Fibroblast of skin of abdomen (primary cell): Measurements from ENCODE around the gene EIF3B. TPM values are rescaled to one million over a fixed set of nuclear protein-coding genes. Genes with fewer than 3 reads are reported as not detected.
"Not testable (repeated sequence)": the region's sequence is repeated elsewhere in the genome, so short reads cannot be mapped to it uniquely, and the experiment has no call there.

Experiments used
- DNase-seq: peaks from one replicate; pipeline ENCODE4 v3.0.0-alpha.2; 2013
- polyA plus RNA-seq, 2 experiments: library from polyadenylated mRNA; unstranded; fragments of 120-200 nt; gene quantifications; one replicate each; pipeline ENCODE4 v1.2.1, GENCODE V29; 2013; ENCODE audit not compliant: insufficient read length in 2 of 2

EIF3B gene
- 130 TPM for polyA plus RNA-seq (2013, experiment 1 of 2; ENCODE audit: insufficient read length)
- 136 TPM for polyA plus RNA-seq (2013, experiment 2 of 2; ENCODE audit: insufficient read length)

GRCh38 chr7:2354186-2354938, at the start of gene EIF3B:
Gene EIF3B (plus strand): TSS chr7:2354827. CDS start chr7:2354922, 95 bp downstream.
- peak; percentile 94 for DNase-seq

GRCh38 chr7:2305258-2305657, 49.4 kb upstream of the EIF3B start:
- not testable (repeated sequence) for DNase-seq

- DNase-seq = no peak
Observed at GRCh38 chr7:2306688-2307087, 47.9 kb upstream of the EIF3B start.

GRCh38 chr7:2307690-2308107, 46.9 kb upstream of the EIF3B start:
- DNase-seq = no peak

DNA sequence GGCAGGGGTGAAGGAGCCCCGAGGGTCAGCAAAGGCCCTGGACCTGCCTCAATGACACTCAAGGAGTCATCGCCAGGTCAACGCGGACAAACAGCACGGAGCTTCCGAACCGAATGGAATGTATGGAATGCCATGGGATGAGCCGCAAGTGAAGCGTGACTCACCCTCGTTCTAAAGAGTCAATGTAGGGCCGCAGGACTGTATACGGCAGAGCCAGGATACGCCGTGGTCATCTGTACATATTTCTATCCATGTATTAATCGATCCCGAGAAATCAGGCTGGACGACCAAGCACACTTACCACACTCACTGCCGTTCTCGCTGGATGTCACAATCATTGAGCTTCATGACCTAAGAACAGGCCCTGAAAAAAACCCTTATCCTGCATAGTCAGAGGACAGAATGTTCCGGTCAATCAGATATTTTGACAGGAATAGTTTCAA, 44.7 kb upstream of the EIF3B start:
- DNase-seq = peak; percentile 84

GRCh38 chr7:2312267-2312929, 42.2 kb upstream of the EIF3B start:
- DNase-seq = no peak

DNA sequence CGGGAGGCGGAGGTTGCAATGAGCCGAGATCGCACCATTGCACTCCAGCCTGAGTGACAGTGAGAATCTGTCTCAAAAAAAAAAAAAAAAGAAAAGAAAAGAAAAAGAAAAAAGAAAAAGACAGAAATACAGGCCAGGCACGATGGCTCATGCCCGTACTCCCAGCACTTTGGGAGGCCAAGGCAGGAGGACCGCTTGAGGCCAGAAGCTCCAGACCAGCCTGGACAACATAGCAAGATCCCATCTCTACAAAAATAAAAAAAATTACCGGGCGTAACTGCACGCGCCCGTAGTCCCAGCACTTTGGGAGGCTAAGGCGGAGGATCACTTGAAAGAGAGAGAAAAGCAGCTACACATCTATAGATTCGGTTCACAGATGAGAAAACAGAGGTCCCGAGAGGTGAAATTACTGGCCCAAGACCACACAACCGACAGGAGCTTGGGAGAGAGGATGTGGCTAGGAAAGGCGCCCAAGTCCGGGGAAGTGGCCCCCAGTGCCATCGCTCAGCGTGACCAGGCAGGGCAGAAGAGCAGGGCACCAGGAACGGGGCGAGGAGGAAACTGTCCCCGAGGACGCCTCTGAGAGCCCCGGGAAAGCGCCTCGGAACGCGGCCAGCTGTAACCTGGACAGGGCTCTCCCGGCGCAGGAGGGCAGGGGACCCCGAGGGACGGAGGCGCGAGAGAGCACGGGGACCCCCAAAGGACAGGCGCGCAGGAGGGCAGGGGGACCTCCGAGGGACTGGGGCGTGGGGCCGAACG, 41.0 kb upstream of the EIF3B start:
- no peak for DNase-seq

DNA sequence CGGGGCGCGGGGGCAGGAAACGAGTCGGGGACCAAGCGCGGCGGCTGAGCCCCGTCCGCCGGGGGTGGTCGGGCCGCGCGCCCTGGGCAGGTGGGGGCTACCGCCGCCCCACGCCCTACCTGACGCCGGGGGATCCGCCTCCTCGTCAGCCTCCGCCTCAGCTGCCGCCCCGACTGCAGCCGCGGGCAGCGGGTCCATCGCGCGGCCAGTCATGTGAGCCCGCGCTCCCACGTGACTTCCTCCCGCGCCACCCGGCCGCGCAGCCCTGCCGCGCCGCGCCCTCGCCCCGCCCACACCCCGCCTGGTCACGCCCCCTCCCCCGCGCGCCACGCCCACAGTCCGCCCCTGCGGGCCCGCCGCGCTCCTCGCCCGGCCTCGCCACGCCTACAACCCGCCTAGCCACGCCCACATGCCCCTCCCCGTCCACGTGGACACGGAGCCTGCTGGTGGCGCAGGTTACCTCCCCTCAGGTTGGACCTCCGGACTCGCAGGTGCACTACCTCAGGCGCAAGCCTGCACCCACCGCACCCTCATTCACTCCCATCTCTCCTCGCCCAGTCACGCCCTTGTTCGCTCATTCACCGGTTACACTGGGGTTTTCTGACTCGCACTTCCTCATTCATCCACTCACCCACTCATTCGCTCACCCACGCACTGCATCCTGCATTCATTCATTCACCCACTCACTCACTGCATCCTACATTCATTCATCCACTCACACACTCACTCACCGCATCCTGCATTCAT, 40.2 kb upstream of the EIF3B start, which contains the start of gene SNX8:
Gene SNX8 (minus strand): TSS at position 233 of the 747 bp plus-strand sequence. CDS start 20 bp downstream, at position 213.
- peak; percentile 83 for DNase-seq

DNA sequence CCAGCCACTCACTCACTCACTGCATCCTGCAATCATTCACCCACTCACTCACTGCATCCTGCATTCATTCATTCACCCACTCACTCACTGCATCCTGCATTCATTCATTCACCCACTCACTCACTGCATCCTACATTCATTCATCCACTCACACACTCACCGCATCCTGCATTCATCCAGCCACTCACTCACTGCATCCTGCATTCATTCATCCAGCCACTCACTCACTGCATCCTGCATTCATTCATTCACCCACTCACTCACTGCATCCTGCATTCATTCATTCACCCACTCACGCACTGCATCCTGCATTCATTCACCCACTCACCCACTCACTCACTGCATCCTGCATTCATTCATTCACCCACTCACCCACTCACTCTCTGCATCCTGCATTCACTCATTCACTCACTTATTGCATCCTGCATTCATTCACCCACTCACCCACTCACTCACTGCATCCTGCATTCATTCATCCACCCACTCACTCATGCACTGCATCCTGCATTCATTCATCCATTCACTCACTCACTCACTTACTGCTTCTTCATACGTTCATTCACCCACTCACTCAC, 39.6 kb upstream of the EIF3B start:
- DNase-seq = not testable (repeated sequence)

DNA sequence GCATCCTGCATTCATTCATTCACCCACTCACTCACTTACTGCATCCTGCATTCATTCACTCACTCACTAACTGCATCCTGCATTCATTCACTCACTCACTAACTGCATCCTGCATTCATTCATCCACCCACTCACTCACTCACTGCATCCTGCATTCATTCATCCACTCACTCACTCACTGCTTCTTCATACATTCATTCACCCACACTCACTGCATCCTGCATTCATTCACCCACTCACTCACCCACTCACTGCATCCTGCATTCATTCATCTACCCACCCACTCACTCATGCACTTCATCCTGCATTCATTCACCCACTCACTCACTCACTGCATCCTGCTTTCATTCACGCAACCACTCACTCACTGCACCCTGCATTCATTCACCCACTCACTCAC, 38.8 kb upstream of the EIF3B start:
- no peak for DNase-seq

DNA sequence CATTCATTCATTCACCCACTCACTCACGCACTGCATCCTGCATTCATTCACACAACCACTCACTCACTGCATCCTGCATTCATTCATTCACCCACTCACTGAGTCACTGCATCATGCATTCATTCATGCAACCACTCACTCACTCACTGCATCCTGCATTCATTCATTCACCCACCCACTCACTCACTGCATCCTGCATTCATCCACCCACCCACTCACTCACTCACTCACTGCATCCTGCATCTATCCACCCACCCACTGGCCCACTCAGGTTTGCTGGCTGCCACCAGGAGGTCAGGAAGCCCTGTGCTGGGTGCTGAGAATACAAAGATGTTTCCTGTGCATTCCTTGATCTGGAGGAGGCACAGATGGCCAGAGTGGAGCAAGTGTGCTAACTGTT, 38.0 kb upstream of the EIF3B start:
- DNase-seq = no peak

DNA sequence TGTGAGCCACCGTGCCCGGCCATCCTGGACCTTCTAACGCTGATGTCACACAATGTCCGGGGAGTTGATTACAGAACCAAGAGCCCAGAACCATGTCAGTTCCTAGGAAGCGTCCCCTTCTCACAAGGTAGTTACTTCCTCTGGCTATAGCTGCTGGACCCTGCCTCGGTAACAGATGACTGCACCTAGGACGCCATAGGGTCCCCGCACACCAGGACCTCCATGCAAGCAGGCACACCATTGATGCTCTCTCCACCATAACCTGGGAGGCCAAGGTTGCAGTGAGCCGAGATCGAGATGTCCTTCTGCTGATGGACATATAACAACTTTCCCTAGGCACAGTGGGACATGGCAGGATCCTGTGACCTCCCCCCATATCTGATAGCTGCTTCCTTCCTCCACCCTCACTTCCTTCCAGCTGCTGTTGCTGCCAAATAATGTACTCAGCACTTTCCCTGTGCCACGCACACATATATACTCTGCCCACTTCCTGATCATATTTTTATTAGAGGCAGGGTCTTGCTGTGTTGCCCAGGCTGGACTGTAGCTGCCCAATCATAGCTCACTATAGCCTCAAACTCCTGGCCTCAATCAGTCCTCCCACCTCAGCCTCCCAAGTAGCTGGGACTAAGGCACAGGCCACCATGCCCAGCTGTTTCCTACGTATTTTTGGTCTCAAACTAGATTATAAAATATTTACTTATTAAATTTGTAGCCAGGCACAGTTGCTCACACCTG, 36.9 kb upstream of the EIF3B start:
- DNase-seq = no peak

DNA sequence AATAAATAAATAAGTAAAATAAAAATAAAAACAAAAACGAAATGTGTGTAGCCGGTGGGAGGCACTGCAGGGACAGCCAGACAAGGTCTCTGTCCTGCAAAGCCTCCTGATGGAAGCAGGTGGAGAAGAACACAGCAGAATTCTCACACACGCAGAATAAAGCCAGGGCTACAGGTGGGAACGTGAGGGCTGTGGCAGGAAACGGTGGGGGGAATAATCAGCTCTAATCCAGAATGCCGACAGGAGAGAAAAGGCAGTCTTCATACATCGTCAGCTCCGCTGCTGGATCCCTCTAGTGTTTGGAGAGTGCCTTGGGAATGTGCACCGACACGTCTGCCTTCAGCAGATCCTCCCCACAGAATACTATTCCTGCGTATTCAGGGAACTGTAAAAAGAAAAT, 33.6 kb upstream of the EIF3B start:
- DNase-seq = peak; percentile 33

GRCh38 chr7:2325162-2325561, 29.5 kb upstream of the EIF3B start:
- DNase-seq = no peak

DNA sequence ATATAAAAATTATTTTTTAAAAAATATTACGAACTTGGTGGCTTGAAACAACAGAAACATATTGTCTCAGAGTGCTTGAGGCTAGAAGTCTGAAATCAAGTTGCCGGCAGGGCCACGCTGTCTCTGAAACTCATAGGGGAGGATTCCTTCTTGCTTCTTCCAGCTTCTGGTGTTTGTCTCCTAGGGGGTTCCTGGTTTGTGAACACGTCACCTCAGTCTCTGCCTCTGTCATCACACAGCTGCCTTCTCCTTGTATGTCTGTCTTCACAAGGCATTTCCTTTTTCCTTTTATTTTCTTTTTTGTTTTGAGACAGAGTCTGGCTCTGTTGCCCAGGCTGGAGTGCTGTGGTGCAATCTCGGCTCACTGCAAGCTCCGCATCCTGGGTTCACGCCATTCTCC, 27.7 kb upstream of the EIF3B start:
- DNase-seq = no peak

GRCh38 chr7:2330493-2330892, 24.1 kb upstream of the EIF3B start:
- no peak for DNase-seq

- no peak for DNase-seq
Observed at GRCh38 chr7:2331707-2332106, 22.9 kb upstream of the EIF3B start.

GRCh38 chr7:2332606-2333231, 21.9 kb upstream of the EIF3B start:
- DNase-seq = not testable (repeated sequence)

GRCh38 chr7:2336626-2337299, 17.9 kb upstream of the EIF3B start:
- DNase-seq = no peak
